ENCODE data around the gene TAF7. TPM values are rescaled to one million over a fixed set of nuclear protein-coding genes. Genes with fewer than 3 reads are reported as not detected.

Gene TAF7
- total RNA-seq, 4 donors from 2014 or later: 41.9 to 62.5 (median 50.3) TPM

- no peak overlapping the region for H3K4me3 ChIP-seq
- DNase-seq: no peak
Measured at GRCh38 chr5:141298376-141298775, 22.2 kb downstream of the TAF7 start.

GRCh38 chr5:141272906-141273305 lies 47.7 kb downstream of the TAF7 start:
- TF ChIP-seq POLR2A (IDR thresholded peaks at IDR 0.05): no peak
- TF ChIP-seq POLR2AphosphoS5 (IDR thresholded peaks at IDR 0.05): no peak
- TF ChIP-seq CTCF (IDR thresholded peaks at IDR 0.05): no peak
- TF ChIP-seq EP300 (IDR thresholded peaks at IDR 0.05; ENCODE audit: low read depth): no peak
- Histone ChIP-seq H3K4me1 (no peaks in the 10 kb centered on the region), H3K9me3 (peaks cover 77 to 88% of the 10 kb centered on the region in 2 donors), H3K4me3 (no peak overlapping the region), H3K27me3 (no peaks in the 10 kb centered on the region), H3K36me3 (no peaks in the 10 kb centered on the region), H3K27ac (no peak overlapping the region)
- 57 to 67% methylated on average over 1 to 3 of the region's 3 CpGs for WGBS, 2 donors (ENCODE audit: low coverage in 1 of 2)
- in situ Hi-C loops (cut with MboI; ENCODE audit: low pct_ligation_motif_present in 1 of 4, low pct_unique_long_range_greater_than_20kb in 1 of 4, low sequenced_read_pairs in 3 of 4) (no loop called here), intact Hi-C loops (cut with DNase I; ENCODE audit: low total_unique reads) (no loop called here)
- no peak for DNase-seq

More at GRCh38 chr5:141298376-141298775, 22.2 kb downstream of the TAF7 start:
- in situ Hi-C loops (cut with MboI; ENCODE audit: low pct_ligation_motif_present in 1 of 4, low pct_unique_long_range_greater_than_20kb in 1 of 4, low sequenced_read_pairs in 3 of 4) (no loop called here), intact Hi-C loops (cut with DNase I; ENCODE audit: low total_unique reads) (no loop called here)
- no peaks in the 10 kb centered on the region for H3K4me1 ChIP-seq
- peaks cover 75 to 100% of the 10 kb centered on the region in 2 donors for H3K9me3 ChIP-seq
- no peak overlapping the region for H3K27ac ChIP-seq
- TF ChIP-seq POLR2A (IDR thresholded peaks at IDR 0.05): no peak
- no peak for TF ChIP-seq POLR2AphosphoS5 (IDR thresholded peaks at IDR 0.05)
- TF ChIP-seq CTCF (IDR thresholded peaks at IDR 0.05): no peak
- TF ChIP-seq EP300 (IDR thresholded peaks at IDR 0.05; ENCODE audit: low read depth): no peak
- H3K36me3 ChIP-seq: peaks cover 0 to 26% (median 0%) of the 10 kb centered on the region in 4 donors
- WGBS, 2 donors (ENCODE audit: low coverage in 1 of 2): 47 to 69% methylated on average over 3 to 4 of the region's 4 CpGs
- H3K27me3 ChIP-seq: no peaks in the 10 kb centered on the region

DNA sequence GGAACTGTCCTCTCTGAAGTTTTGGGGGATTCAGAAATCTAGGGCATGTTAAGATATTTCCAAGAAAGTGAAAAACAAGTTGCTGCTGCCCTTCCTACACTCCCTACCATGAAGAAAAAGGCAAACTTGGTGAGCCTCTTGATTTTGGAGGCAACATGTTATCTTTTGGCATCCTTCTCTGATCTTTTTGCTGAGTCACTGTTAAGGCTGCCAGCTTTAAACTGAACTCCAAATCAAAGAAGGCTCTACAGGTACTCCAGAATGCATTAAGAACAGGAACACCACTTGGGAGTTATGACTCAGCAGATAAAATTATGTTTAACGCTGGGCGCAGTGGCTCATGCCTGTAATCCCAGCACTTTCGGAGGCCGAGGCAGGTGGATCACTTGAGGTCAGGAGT lies 51.4 kb downstream of the TAF7 start:
- no peaks in the 10 kb centered on the region for H3K36me3 ChIP-seq

More for the DNA sequence above, 51.4 kb downstream of the TAF7 start:
- in situ Hi-C loops (cut with MboI; ENCODE audit: low pct_ligation_motif_present in 1 of 4, low pct_unique_long_range_greater_than_20kb in 1 of 4, low sequenced_read_pairs in 3 of 4): no loop called here
- TF ChIP-seq POLR2A (IDR thresholded peaks at IDR 0.05): no peak
- TF ChIP-seq CTCF (IDR thresholded peaks at IDR 0.05): no peak
- TF ChIP-seq EP300 (IDR thresholded peaks at IDR 0.05; ENCODE audit: low read depth): no peak
- no peak for TF ChIP-seq POLR2AphosphoS5 (IDR thresholded peaks at IDR 0.05)
- H3K4me3 ChIP-seq: no peak overlapping the region
- no peak for DNase-seq
- H3K27me3 ChIP-seq: no peaks in the 10 kb centered on the region
- H3K9me3 ChIP-seq: peaks cover 90 to 96% of the 10 kb centered on the region in 2 donors
- intact Hi-C loops (cut with DNase I; ENCODE audit: low total_unique reads): no loop called here
- 96% methylated on average over 4 of the region's 4 CpGs; no CpG with 5 or more reads in 1 of the 2 donors for whole genome bisulfite sequencing, 2 donors (ENCODE audit: low coverage in 1 of 2)
- H3K4me1 ChIP-seq: no peaks in the 10 kb centered on the region
- no peak overlapping the region for H3K27ac ChIP-seq

Other genes starting within 250 kb of the TAF7 start
- gene PCDHB2, start 226.2 kb downstream of the TAF7 start, total RNA-seq: 1 to 10 TPM in 3 of 4 donors, under 1 TPM in 1; 0.80 to 1.9 (median 1.2) TPM
- under 1 TPM in 3 of 4 donors, not detected in 1; 0.64 to 0.82 (median 0.80) TPM for gene PCDHB3, start 220.3 kb downstream of the TAF7 start, total RNA-seq
- 1 to 10 TPM in 1 of 4 donors, under 1 TPM in 3; 0.68 to 2.2 (median 0.77) TPM for gene PCDHB4, start 199.0 kb downstream of the TAF7 start, total RNA-seq
- gene PCDHB5, start 185.6 kb downstream of the TAF7 start, total RNA-seq: 1 to 10 TPM in 3 of 4 donors, not detected in 1; 1.1 to 3.0 (median 1.3) TPM
- under 1 TPM in 2 of 4 donors, not detected in 2; 0.14 to 0.32 TPM for gene PCDHB6, start 170.7 kb downstream of the TAF7 start, total RNA-seq
- gene PCDHB7, start 148.1 kb downstream of the TAF7 start, total RNA-seq: 1 to 10 TPM in 1 of 4 donors, under 1 TPM in 3; 0.37 to 1.6 (median 0.67) TPM
- gene PCDHB8, start 143.0 kb downstream of the TAF7 start, total RNA-seq: under 1 TPM in 2 of 4 donors, not detected in 2; 0.14 to 0.16 TPM
- gene PCDHB16, start 138.4 kb downstream of the TAF7 start, total RNA-seq: 1 to 10 TPM in 1 of 4 donors, under 1 TPM in 3; 0.20 to 1.6 (median 0.65) TPM
- 1 to 10 TPM in 1 of 4 donors, under 1 TPM in 2, not detected in 1; 0.40 to 1.6 (median 0.64) TPM for gene PCDHB9, start 133.6 kb downstream of the TAF7 start, total RNA-seq
- gene PCDHB10, start 128.4 kb downstream of the TAF7 start, total RNA-seq: 1 to 10 TPM in 1 of 4 donors, under 1 TPM in 2, not detected in 1; 0.68 to 1.1 (median 0.79) TPM
- gene PCDHB11, start 121.2 kb downstream of the TAF7 start, total RNA-seq: 1 to 10 TPM in 1 of 4 donors, under 1 TPM in 3; 0.20 to 1.5 (median 0.61) TPM
- gene PCDHB12, start 112.1 kb downstream of the TAF7 start, total RNA-seq: 1 to 10 TPM in 2 of 4 donors, under 1 TPM in 2; 0.40 to 1.9 (median 1.1) TPM
- 1 to 10 TPM; 1.8 to 4.1 (median 2.5) TPM for gene PCDHB13, start 106.9 kb downstream of the TAF7 start, total RNA-seq
- 1 to 10 TPM; 1.4 to 3.3 (median 2.8) TPM for gene PCDHB14, start 97.4 kb downstream of the TAF7 start, total RNA-seq
- 1 to 10 TPM in 3 of 4 donors, under 1 TPM in 1; 0.75 to 5.6 (median 1.1) TPM for gene PCDHB15, start 75.4 kb downstream of the TAF7 start, total RNA-seq
- 1 to 10 TPM in 2 of 4 donors, not detected in 2; 1.4 to 1.8 TPM for gene SLC25A2, start 16.7 kb downstream of the TAF7 start, total RNA-seq
- gene PCDHGA1, start 9.7 kb upstream of the TAF7 start, total RNA-seq: under 1 TPM in 2 of 4 donors, not detected in 2; 0.55 to 0.64 TPM
- 1 to 10 TPM in 3 of 4 donors, under 1 TPM in 1; 0.68 to 1.9 (median 1.6) TPM for gene PCDHGA2, start 18.0 kb upstream of the TAF7 start, total RNA-seq
- 1 to 10 TPM in 2 of 4 donors, under 1 TPM in 2; 0.55 to 4.9 (median 1.1) TPM for gene PCDHGA3, start 23.0 kb upstream of the TAF7 start, total RNA-seq
- 10 to 100 TPM in 1 of 4 donors, 1 to 10 TPM in 2, under 1 TPM in 1; 0.96 to 10.5 (median 3.4) TPM for gene PCDHGB1, start 29.3 kb upstream of the TAF7 start, total RNA-seq
- gene PCDHGA4, start 34.2 kb upstream of the TAF7 start, total RNA-seq: 10 to 100 TPM in 1 of 4 donors, 1 to 10 TPM in 2, not detected in 1; 1.4 to 18.0 (median 1.6) TPM
- 10 to 100 TPM in 1 of 4 donors, 1 to 10 TPM in 3; 2.1 to 12.7 (median 3.2) TPM for gene PCDHGB2, start 39.2 kb upstream of the TAF7 start, total RNA-seq
- gene PCDHGA5, start 43.4 kb upstream of the TAF7 start, total RNA-seq: 1 to 10 TPM in 3 of 4 donors, not detected in 1; 2.5 to 4.1 (median 3.4) TPM
- gene PCDHGB3, start 49.5 kb upstream of the TAF7 start, total RNA-seq: 1 to 10 TPM; 1.4 to 3.8 (median 2.6) TPM
- gene PCDHGA6, start 53.1 kb upstream of the TAF7 start, total RNA-seq: 1 to 10 TPM; 2.4 to 7.5 (median 3.7) TPM
- gene PCDHGA7, start 62.0 kb upstream of the TAF7 start, total RNA-seq: 1 to 10 TPM; 2.0 to 8.6 (median 3.2) TPM
- 1 to 10 TPM in 2 of 4 donors, under 1 TPM in 2; 0.40 to 4.4 (median 2.4) TPM for gene PCDHGB4, start 66.9 kb upstream of the TAF7 start, total RNA-seq
- 10 to 100 TPM in 1 of 4 donors, 1 to 10 TPM in 3; 1.5 to 11.5 (median 2.5) TPM for gene PCDHGA8, start 71.8 kb upstream of the TAF7 start, total RNA-seq
- 10 to 100 TPM in 2 of 4 donors, 1 to 10 TPM in 2; 5.3 to 23.3 (median 9.2) TPM for gene PCDHGB5, start 77.2 kb upstream of the TAF7 start, total RNA-seq
- 1 to 10 TPM; 1.2 to 4.6 (median 3.4) TPM for gene PCDHGA9, start 82.0 kb upstream of the TAF7 start, total RNA-seq
- 1 to 10 TPM; 1.9 to 5.9 (median 4.7) TPM for gene PCDHGB6, start 87.2 kb upstream of the TAF7 start, total RNA-seq
- 1 to 10 TPM; 4.0 to 6.5 (median 6.1) TPM for gene PCDHGA10, start 92.2 kb upstream of the TAF7 start, total RNA-seq
- gene PCDHGB7, start 96.9 kb upstream of the TAF7 start, total RNA-seq: 10 to 100 TPM in 1 of 4 donors, 1 to 10 TPM in 3; 7.0 to 10.1 (median 9.1) TPM
- 1 to 10 TPM; 2.6 to 5.8 (median 4.4) TPM for gene PCDHGA11, start 100.3 kb upstream of the TAF7 start, total RNA-seq
- gene PCDHGA12, start 109.7 kb upstream of the TAF7 start, total RNA-seq: 10 to 100 TPM in 1 of 4 donors, 1 to 10 TPM in 3; 1.6 to 14.2 (median 4.8) TPM
- 10 to 100 TPM in 3 of 4 donors, 1 to 10 TPM in 1; 6.0 to 17.0 (median 13.6) TPM for gene PCDHGC3, start 155.2 kb upstream of the TAF7 start, total RNA-seq
- 10 to 100 TPM in 1 of 4 donors, 1 to 10 TPM in 3; 1.8 to 26.5 (median 2.7) TPM for gene PCDHGC4, start 164.2 kb upstream of the TAF7 start, total RNA-seq
- gene PCDHGC5, start 168.3 kb upstream of the TAF7 start, total RNA-seq: 1 to 10 TPM in 2 of 4 donors, under 1 TPM in 2; 0.20 to 2.5 (median 1.0) TPM